Esophagus squamous epithelium (tissue), 5 donors: ENCODE measurements around the gene N4BP2. TPM values are rescaled to one million over a fixed set of nuclear protein-coding genes. Genes with fewer than 3 reads are reported as not detected.
"Not testable (repeated sequence)": the region's sequence is repeated elsewhere in the genome, so short reads cannot be mapped to it uniquely, and the experiment has no call there.

Experiments
- DNase-seq: peaks from one replicate; lab custom pipeline; 2025; lab: John Stamatoyannopoulos, UW
- H3K27ac ChIP-seq, 4 donors: fragments of 200-600 bp; sonication (generic); one replicate each; pipeline ENCODE4 v1.5.1; 2016 to 2019; ENCODE audit warnings: mild to moderate bottlenecking in 1 of 4
- H3K27me3 ChIP-seq, 4 donors: fragments of 200-600 bp; sonication (generic); 1 replicate in 3 of 4; 2 replicates in 1 of 4; pipeline versions ENCODE4 v1.5.1 to v1.6.0; 2017 to 2021; ENCODE audit warnings: antibody characterized with exemption in 1 of 4
- H3K36me3 ChIP-seq, 3 donors: fragments of 200-600 bp; sonication (generic); one replicate each; pipeline ENCODE4 v1.5.1; 2016 to 2019
- H3K4me1 ChIP-seq, 3 donors: fragments of 200-600 bp; sonication (generic); one replicate each; pipeline ENCODE4 v1.5.1; 2017 to 2019
- H3K4me3 ChIP-seq, 4 donors: fragments of 200-600 bp; sonication (generic); 1 replicate in 3 of 4; 2 replicates in 1 of 4; pipeline ENCODE4 v1.5.1; 2016 to 2019; ENCODE audit warnings: mild to moderate bottlenecking in 2 of 4, moderate library complexity in 1 of 4
- H3K9me3 ChIP-seq, 3 donors: fragments of 200-600 bp; sonication (generic); one replicate each; pipeline ENCODE4 v1.5.1; 2016 to 2019
- POLR2A ChIP-seq, 4 donors: fragments of 450-650 bp; IDR thresholded peaks; one replicate each; pipeline ENCODE4 v1.6.1; 2017; ENCODE audit warnings: antibody characterized with exemption in 4 of 4, mild to moderate bottlenecking in 4 of 4, moderate library complexity in 3 of 4
- WGBS, 2 donors: methylation state at CpG; one replicate each; pipeline ENCODE4 v1.1.5; 2018; 5-methylcytosine and 5-hydroxymethylcytosine counted together
- intact Hi-C: fragments of 100-400 bp; cut with DNase I; formaldehyde crosslinking; loops from one replicate; pipeline ENCODE4 v1.15.0; 2022
- total RNA-seq, 4 donors: library from RNA; depleted of rRNA; stranded (reverse); fragments of >200 nt; gene quantifications; one replicate each; pipeline ENCODE4 v1.1.0, GENCODE V29; 2016
- TF ChIP-seq, protein P1 (sequence below), 6 experiments: fragments of 450-650 bp in 4 of 6; fragments of 200-600 bp in 2 of 6; sonication (generic) in 2 of 6; IDR thresholded peaks; one replicate each; pipeline ENCODE4 v1.5.1; 2016 to 2019; ENCODE audit warnings: antibody characterized with exemption in 6 of 6, mild to moderate bottlenecking in 4 of 6, moderate library complexity in 4 of 6
- donor health status: DM: yes; HTN: yes; CAD: no.

The N4BP2 gene
- total RNA-seq, 4 donors from 2014 or later = 4.2 to 11.1 (median 6.7) TPM

GRCh38 chr4:40086421-40086820 is 29.8 kb downstream of the N4BP2 start:
- intact Hi-C loops = no loop called here
- DNase-seq = no peak
- Histone ChIP-seq H3K36me3 (peaks cover 0 to 4% (median 0%) of the 10 kb centered on the region in 3 donors), H3K4me3 (no peak overlapping the region), H3K27me3 (no peaks in the 10 kb centered on the region), H3K4me1 (no peaks in the 10 kb centered on the region), H3K27ac (no peak overlapping the region), H3K9me3 (no peaks in the 10 kb centered on the region)
- WGBS, 2 donors = 92 to 99% methylated on average over 8 of the region's 8 CpGs
- no peak for TF ChIP-seq POLR2A (IDR thresholded peaks at IDR 0.05)
- TF ChIP-seq, protein P1, sequence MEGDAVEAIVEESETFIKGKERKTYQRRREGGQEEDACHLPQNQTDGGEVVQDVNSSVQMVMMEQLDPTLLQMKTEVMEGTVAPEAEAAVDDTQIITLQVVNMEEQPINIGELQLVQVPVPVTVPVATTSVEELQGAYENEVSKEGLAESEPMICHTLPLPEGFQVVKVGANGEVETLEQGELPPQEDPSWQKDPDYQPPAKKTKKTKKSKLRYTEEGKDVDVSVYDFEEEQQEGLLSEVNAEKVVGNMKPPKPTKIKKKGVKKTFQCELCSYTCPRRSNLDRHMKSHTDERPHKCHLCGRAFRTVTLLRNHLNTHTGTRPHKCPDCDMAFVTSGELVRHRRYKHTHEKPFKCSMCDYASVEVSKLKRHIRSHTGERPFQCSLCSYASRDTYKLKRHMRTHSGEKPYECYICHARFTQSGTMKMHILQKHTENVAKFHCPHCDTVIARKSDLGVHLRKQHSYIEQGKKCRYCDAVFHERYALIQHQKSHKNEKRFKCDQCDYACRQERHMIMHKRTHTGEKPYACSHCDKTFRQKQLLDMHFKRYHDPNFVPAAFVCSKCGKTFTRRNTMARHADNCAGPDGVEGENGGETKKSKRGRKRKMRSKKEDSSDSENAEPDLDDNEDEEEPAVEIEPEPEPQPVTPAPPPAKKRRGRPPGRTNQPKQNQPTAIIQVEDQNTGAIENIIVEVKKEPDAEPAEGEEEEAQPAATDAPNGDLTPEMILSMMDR (IDR thresholded peaks at IDR 0.05) = no peak

GRCh38 chr4:40087799-40088366 is 31.2 kb downstream of the N4BP2 start:
- H3K36me3 ChIP-seq = no peaks in the 10 kb centered on the region
- H3K4me3 ChIP-seq = no peak overlapping the region
- H3K27me3 ChIP-seq = no peaks in the 10 kb centered on the region
- TF ChIP-seq, protein P1 (IDR thresholded peaks at IDR 0.05) = no peak
- no peak for TF ChIP-seq POLR2A (IDR thresholded peaks at IDR 0.05)
- WGBS, 2 donors = 90 to 92% methylated on average over 9 to 10 of the region's 10 CpGs
- intact Hi-C loops = no loop called here
- no peaks in the 10 kb centered on the region for H3K9me3 ChIP-seq
- no peak overlapping the region for H3K27ac ChIP-seq
- no peak for DNase-seq
- no peaks in the 10 kb centered on the region for H3K4me1 ChIP-seq

GRCh38 chr4:40093400-40093799 is 36.8 kb downstream of the N4BP2 start:
- H3K9me3 ChIP-seq, H3K4me3 ChIP-seq, intact Hi-C loops, H3K27me3 ChIP-seq, DNase-seq, H3K4me1 ChIP-seq, H3K27ac ChIP-seq, H3K36me3 ChIP-seq: not testable (repeated sequence)
- WGBS, 2 donors = 86 to 97% methylated on average over 10 of the region's 10 CpGs

- H3K27ac ChIP-seq = no peak overlapping the region
- no peak for DNase-seq
- no peaks in the 10 kb centered on the region for H3K27me3 ChIP-seq
- WGBS, 2 donors = 91 to 94% methylated on average over 8 of the region's 8 CpGs
- H3K9me3 ChIP-seq = no peaks in the 10 kb centered on the region
- H3K4me3 ChIP-seq = no peak overlapping the region
- peaks cover 0 to 8% (median 0%) of the 10 kb centered on the region in 3 donors for H3K36me3 ChIP-seq
- no peaks in the 10 kb centered on the region for H3K4me1 ChIP-seq
- TF ChIP-seq POLR2A (IDR thresholded peaks at IDR 0.05) = no peak
- TF ChIP-seq, protein P1 (IDR thresholded peaks at IDR 0.05) = no peak
- intact Hi-C loops = no loop called here
Observed at GRCh38 chr4:40099010-40099409, 42.4 kb downstream of the N4BP2 start.

DNA sequence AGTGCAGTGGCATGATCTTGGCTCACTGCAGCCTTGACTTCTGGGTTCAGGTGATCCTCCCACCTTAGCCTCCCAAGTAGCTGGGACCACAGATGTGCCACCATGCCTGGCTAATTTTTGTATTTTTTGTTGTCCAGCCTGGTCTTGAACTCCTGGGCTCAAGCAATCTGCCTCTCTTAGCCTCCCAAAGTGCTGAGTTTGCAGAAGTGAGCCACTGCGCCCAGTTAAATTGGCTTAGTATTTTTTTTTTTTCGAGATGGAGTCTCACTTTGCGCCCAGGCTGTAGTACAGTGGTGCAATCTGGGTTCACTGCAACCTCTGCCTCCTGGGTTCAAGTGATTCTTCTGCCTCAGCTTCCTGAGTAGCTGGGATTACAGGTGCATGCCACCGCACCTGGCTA is 50.5 kb downstream of the N4BP2 start:
- WGBS, 2 donors = 95 to 100% methylated on average over 4 of the region's 4 CpGs
- H3K27ac ChIP-seq, H3K4me3 ChIP-seq, H3K9me3 ChIP-seq, intact Hi-C loops, DNase-seq, H3K4me1 ChIP-seq, H3K27me3 ChIP-seq: not testable (repeated sequence)
- peaks cover 0 to 39% (median 0%) of the 10 kb centered on the region in 3 donors for H3K36me3 ChIP-seq

DNA sequence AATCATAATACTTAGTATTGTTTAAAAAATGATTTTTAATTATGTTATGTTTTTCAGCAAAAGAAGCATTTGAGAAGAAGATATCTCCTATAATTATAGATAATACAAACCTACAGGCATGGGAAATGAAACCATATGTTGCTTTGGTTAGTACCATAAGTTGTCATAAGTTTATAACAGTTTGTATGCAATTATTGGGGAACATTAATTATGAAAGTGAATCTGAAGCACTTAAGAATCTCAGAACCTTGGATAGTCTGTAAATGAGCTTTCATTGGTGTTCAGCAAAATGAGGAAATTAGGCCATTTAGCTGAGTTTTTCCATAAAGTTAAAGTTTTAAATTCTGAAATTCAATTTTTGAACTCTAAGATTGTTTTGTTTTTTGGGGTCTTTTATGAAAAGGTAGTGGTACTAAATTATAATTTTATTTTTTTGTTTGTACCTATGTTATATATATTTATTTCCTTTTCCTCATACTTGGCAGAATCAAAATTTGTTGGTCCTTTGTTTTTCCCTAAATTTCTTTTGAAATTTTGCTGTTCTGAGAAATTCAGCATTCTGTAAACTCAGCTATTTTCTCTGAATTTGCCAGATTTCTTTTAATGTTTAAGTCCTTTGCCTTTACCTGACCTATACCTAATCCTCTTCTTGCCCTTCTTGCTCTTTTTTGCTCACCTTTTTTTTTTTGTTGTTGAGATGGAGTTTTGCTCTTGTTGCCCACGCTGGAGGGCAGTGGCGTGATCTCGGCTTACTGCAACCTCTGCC is 55.6 kb downstream of the N4BP2 start:
- WGBS, 2 donors = 93 to 97% methylated on average over 3 of the region's 3 CpGs
- Histone ChIP-seq H3K27ac (no peak overlapping the region), H3K9me3 (no peaks in the 10 kb centered on the region), H3K27me3 (no peaks in the 10 kb centered on the region), H3K36me3 (peaks cover 0 to 26% (median 0%) of the 10 kb centered on the region in 3 donors), H3K4me3 (no peak overlapping the region), H3K4me1 (no peaks in the 10 kb centered on the region)
- intact Hi-C loops = no loop called here
- DNase-seq = no peak
- TF ChIP-seq POLR2A (IDR thresholded peaks at IDR 0.05) = no peak
- TF ChIP-seq, protein P1 (IDR thresholded peaks at IDR 0.05) = no peak
